A549 (cell line): ENCODE results near the gene COL8A1.

Source experiments
- CEBPB ChIP-seq, 2 experiments: fragments of >200 bp in 1 of 2; sonication (Bioruptor Twin) in 1 of 2; formaldehyde crosslinking in 1 of 2; IDR thresholded peaks; 2 replicates each; pipeline ENCODE4 v1.6.1; 2012 to 2016
- CTCF ChIP-seq: fragments of >200 bp; sonication (Bioruptor Twin); formaldehyde crosslinking; IDR thresholded peaks from 3 replicates; pipeline ENCODE4 v1.5.1; 2016
- ELK1 ChIP-seq: fragments of 150-350 bp; IDR thresholded peaks from 2 replicates; pipeline ENCODE4 v1.6.1; 2014; ENCODE audit warnings: low read depth, mild to moderate bottlenecking, low read length
- FOSL2 ChIP-seq, 2 experiments: fragments of 450-650 bp in 1 of 2; fragments of >200 bp in 1 of 2; sonication (Bioruptor Twin) in 1 of 2; formaldehyde crosslinking; IDR thresholded peaks; 2 replicates each; pipeline versions ENCODE4 v1.5.0 to v1.6.1; 2016 to 2020; ENCODE audit warnings: mild to moderate bottlenecking in 1 of 2, moderate library complexity in 1 of 2
- HDAC2 ChIP-seq: fragments of 200-600 bp; sonication (generic); IDR thresholded peaks from 2 replicates; pipeline ENCODE4 v1.6.1; 2016
- JUN ChIP-seq, 2 experiments: fragments of >200 bp; sonication (Bioruptor Twin); formaldehyde crosslinking; IDR thresholded peaks; 2 replicates in 1 of 2; 3 replicates in 1 of 2; pipeline ENCODE4 v1.6.1; 2016 to 2017
- MAX ChIP-seq: IDR thresholded peaks from 2 replicates; pipeline ENCODE4 v1.6.1; 2012
- MYC ChIP-seq: IDR thresholded peaks from 2 replicates; pipeline ENCODE4 v1.6.1; 2012; ENCODE audit warnings: mild to moderate bottlenecking, inconsistent platforms, low read length, improper control_type of control experiment, borderline replicate concordance
- PBX3 ChIP-seq: IDR thresholded peaks from 2 replicates; pipeline ENCODE4 v1.6.1; 2012
- POLR2A ChIP-seq: IDR thresholded peaks from 2 replicates; pipeline ENCODE4 v1.6.1; 2012; ENCODE audit warnings: mild to moderate bottlenecking, low read length
- RAD21 ChIP-seq, 2 experiments: fragments of >200 bp in 1 of 2; sonication (Bioruptor Twin) in 1 of 2; formaldehyde crosslinking in 1 of 2; IDR thresholded peaks in 1 of 2; conservative IDR thresholded peaks in 1 of 2; 2 replicates in 1 of 2; 3 replicates in 1 of 2; pipeline ENCODE4 v1.6.1; 2012 to 2018; ENCODE audit warnings: inconsistent platforms in 1 of 2
- RCOR1 ChIP-seq: fragments of 150-350 bp; IDR thresholded peaks from 2 replicates; pipeline ENCODE4 v1.6.1; 2014; ENCODE audit warnings: antibody characterized with exemption, low read length, low read depth
- RFX5 ChIP-seq: fragments of 450-650 bp; IDR thresholded peaks from 2 replicates; pipeline ENCODE4 v1.7.1; 2014; ENCODE audit warnings: antibody characterized with exemption, mild to moderate bottlenecking, moderate library complexity

GRCh38 chr3:99709686-99710085, 71.3 kb downstream of the COL8A1 start:
- TF ChIP-seq ELK1 (no peak), FOSL2 (IDR thresholded peaks at IDR 0.05) (no peak), FOSL2 (CRISPR knock-in tag; IDR thresholded peaks at IDR 0.05) (no peak), JUN (IDR thresholded peaks at IDR 0.05) (no peak), RCOR1 (no peak), CTCF (no peak), HDAC2 (no peak), RFX5 (no peak), POLR2A (no peak), RAD21 (conservative IDR thresholded peaks at IDR 0.05 in 1 of 2, IDR thresholded peaks at IDR 0.05 in 1 of 2) (no peak), MYC (no peak), MAX (no peak), CEBPB (IDR thresholded peaks at IDR 0.05) (no peak), PBX3 (no peak)
